Limb (tissue), 2 donors: ENCODE results near the gene NFKBIE.
"Not testable (repeated sequence)": the region's sequence is repeated elsewhere in the genome, so short reads cannot be mapped to it uniquely, and the experiment has no call there.

Source experiments
- DNase-seq, 2 donors: peaks; one replicate each; pipeline ENCODE4 v3.0.0-alpha.2; 2016; ENCODE audit errors: extremely low spot score in 2 of 2

The NFKBIE gene

GRCh38 chr6:44265007-44265721 lies at the start of gene NFKBIE:
Gene NFKBIE, minus strand, starts transcription at chr6:44265551. Its CDS starts 205 bp downstream, at chr6:44265346.
- peak; percentile 89 to 98 for DNase-seq

GRCh38 chr6:44314657-44315056 lies 49.3 kb upstream of the NFKBIE start:
- not testable (repeated sequence) for DNase-seq

- DNase-seq: peak; percentile 89 to 95
These were observed 47.8 kb upstream of the NFKBIE start, which contains the start of gene AARS2 for GRCh38 chr6:44312901-44313788. Gene AARS2, minus strand, starts transcription at chr6:44313347. Its CDS starts 24 bp downstream, at chr6:44313323.

GRCh38 chr6:44311767-44312166 lies 46.4 kb upstream of the NFKBIE start:
- no peak for DNase-seq

- DNase-seq: no peak
These were observed 46.0 kb upstream of the NFKBIE start for GRCh38 chr6:44311304-44311703.

GRCh38 chr6:44310241-44310640 lies 44.9 kb upstream of the NFKBIE start:
- DNase-seq: no peak

- no peak for DNase-seq
These were observed 44.3 kb upstream of the NFKBIE start for GRCh38 chr6:44309631-44310030.

GRCh38 chr6:44309092-44309491 lies 43.7 kb upstream of the NFKBIE start:
- no peak for DNase-seq

GRCh38 chr6:44307217-44307616 lies 41.9 kb upstream of the NFKBIE start:
- no peak for DNase-seq

GRCh38 chr6:44306710-44307109 lies 41.4 kb upstream of the NFKBIE start:
- no peak for DNase-seq

GRCh38 chr6:44305200-44305725 lies 39.9 kb upstream of the NFKBIE start:
- no peak for DNase-seq

- no peak for DNase-seq
These were observed 39.2 kb upstream of the NFKBIE start for GRCh38 chr6:44304282-44305199.

GRCh38 chr6:44303842-44304241 lies 38.5 kb upstream of the NFKBIE start:
- no peak for DNase-seq

- no peak for DNase-seq
These were observed 37.5 kb upstream of the NFKBIE start for GRCh38 chr6:44302856-44303255.

- no peak for DNase-seq
These were observed 36.6 kb upstream of the NFKBIE start for GRCh38 chr6:44301782-44302564.

- DNase-seq: no peak
These were observed 35.8 kb upstream of the NFKBIE start for GRCh38 chr6:44301106-44301505.

- no peak for DNase-seq
These were observed 35.0 kb upstream of the NFKBIE start for GRCh38 chr6:44300292-44300823.

GRCh38 chr6:44298864-44299263 lies 33.5 kb upstream of the NFKBIE start:
- DNase-seq: no peak

- DNase-seq: no peak
These were observed 32.9 kb upstream of the NFKBIE start for GRCh38 chr6:44298055-44298803.
